ENCODE results near the gene MCOLN1.

MCOLN1 gene

GRCh38 chr19:7560255-7560654 is 37.8 kb downstream of the MCOLN1 start:
- no CpG with 5 or more reads among the region's 2 CpGs for WGBS (ENCODE audit: extremely low coverage, insufficient coverage, insufficient read length)

DNA sequence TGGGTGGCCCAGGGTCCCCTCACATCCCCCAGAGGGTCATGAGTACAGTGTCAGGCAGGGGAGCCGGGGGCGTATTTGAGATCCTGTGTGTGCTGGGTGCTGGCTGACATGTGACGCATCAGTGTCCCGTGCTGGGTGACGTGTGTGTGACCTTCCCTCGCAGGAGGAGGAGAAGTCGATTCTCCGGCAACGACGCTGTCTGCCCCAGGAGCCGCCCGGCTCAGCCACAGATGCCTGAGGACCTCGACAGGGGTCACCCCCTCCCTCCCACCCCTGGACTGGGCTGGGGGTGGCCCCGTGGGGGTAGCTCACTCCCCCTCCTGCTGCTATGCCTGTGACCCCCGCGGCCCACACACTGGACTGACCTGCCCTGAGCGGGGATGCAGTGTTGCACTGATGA is 38.9 kb downstream of the MCOLN1 start:
- no peak overlapping the region for H2AFZ ChIP-seq (ENCODE audit: insufficient read depth, low read length, poor library complexity)
- H2BK120ac ChIP-seq (ENCODE audit: insufficient read depth, low read length, poor library complexity) = no peak overlapping the region
- no peak overlapping the region for H3K14ac ChIP-seq (ENCODE audit: low read length)
- no peak overlapping the region for H3K4me3 ChIP-seq (ENCODE audit: low read depth, low read length)
- no peak overlapping the region for H3K18ac ChIP-seq (ENCODE audit: low read length)
- no peak overlapping the region for H4K91ac ChIP-seq (ENCODE audit: low read depth, low read length)
- H3K9ac ChIP-seq (ENCODE audit: low read length) = no peak overlapping the region
- H3K36me3 ChIP-seq (ENCODE audit: control insufficient read depth in 1 of 2, insufficient read depth in 2 of 2, low read length in 2 of 2) = peaks cover 39 to 40% of the 10 kb centered on the region in 2 experiments
- H2BK12ac ChIP-seq (ENCODE audit: low read length) = no peak overlapping the region
- H2BK5ac ChIP-seq (ENCODE audit: low read depth, low read length, poor library complexity) = no peak overlapping the region
- H3K27ac ChIP-seq (ENCODE audit: low read depth, low read length) = no peak overlapping the region
- H2AK5ac ChIP-seq (ENCODE audit: low read length) = no peak overlapping the region
- H3K23ac ChIP-seq (ENCODE audit: low read length) = no peak overlapping the region
- H3K4ac ChIP-seq (ENCODE audit: low read depth, low read length) = no peak overlapping the region
- peak in 1 of 2 donors; percentile 21 for DNase-seq
- H3K79me2 ChIP-seq (ENCODE audit: control insufficient read depth, insufficient read depth, low read length, poor library complexity) = no peaks in the 10 kb centered on the region
- no peaks in the 10 kb centered on the region for H3K79me1 ChIP-seq (ENCODE audit: low read length)
- no peak overlapping the region for H4K8ac ChIP-seq (ENCODE audit: low read depth, low read length)
- no CpG with 5 or more reads among the region's 17 CpGs for WGBS (ENCODE audit: extremely low coverage, insufficient coverage, insufficient read length)
- H4K12ac ChIP-seq (ENCODE audit: low read depth, low read length) = no peak overlapping the region
- no peaks in the 10 kb centered on the region for H3K4me1 ChIP-seq (ENCODE audit: control insufficient read depth in 1 of 2, insufficient read depth in 2 of 2, low read length in 2 of 2)
- H3K4me2 ChIP-seq (ENCODE audit: low read length) = no peak overlapping the region
- peaks cover 9% of the 10 kb centered on the region for H3K9me3 ChIP-seq (ENCODE audit: insufficient read depth, low read depth, low read length)
- no peaks in the 10 kb centered on the region for H3K27me3 ChIP-seq (ENCODE audit: insufficient read depth, low read length)

More at GRCh38 chr19:7560255-7560654, 37.8 kb downstream of the MCOLN1 start:
- DNase-seq = no peak
- no peak overlapping the region for H2BK12ac ChIP-seq (ENCODE audit: low read length)
- no peak overlapping the region for H3K18ac ChIP-seq (ENCODE audit: low read length)
- no peak overlapping the region for H3K27ac ChIP-seq (ENCODE audit: low read depth, low read length)
- no peak overlapping the region for H3K23ac ChIP-seq (ENCODE audit: low read length)
- H3K9ac ChIP-seq (ENCODE audit: low read length) = no peak overlapping the region
- H3K4me3 ChIP-seq (ENCODE audit: low read depth, low read length) = no peak overlapping the region
- H2AFZ ChIP-seq (ENCODE audit: insufficient read depth, low read length, poor library complexity) = no peak overlapping the region
- H4K8ac ChIP-seq (ENCODE audit: low read depth, low read length) = no peak overlapping the region
- no peak overlapping the region for H2BK120ac ChIP-seq (ENCODE audit: insufficient read depth, low read length, poor library complexity)
- H4K91ac ChIP-seq (ENCODE audit: low read depth, low read length) = no peak overlapping the region
- H3K4me1 ChIP-seq (ENCODE audit: control insufficient read depth in 1 of 2, insufficient read depth in 2 of 2, low read length in 2 of 2) = no peaks in the 10 kb centered on the region
- H3K79me2 ChIP-seq (ENCODE audit: control insufficient read depth, insufficient read depth, low read length, poor library complexity) = no peaks in the 10 kb centered on the region
- H3K27me3 ChIP-seq (ENCODE audit: insufficient read depth, low read length) = no peaks in the 10 kb centered on the region
- peaks cover 44 to 49% of the 10 kb centered on the region in 2 experiments for H3K36me3 ChIP-seq (ENCODE audit: control insufficient read depth in 1 of 2, insufficient read depth in 2 of 2, low read length in 2 of 2)
- H3K14ac ChIP-seq (ENCODE audit: low read length) = no peak overlapping the region
- H3K79me1 ChIP-seq (ENCODE audit: low read length) = no peaks in the 10 kb centered on the region
- H3K9me3 ChIP-seq (ENCODE audit: insufficient read depth, low read depth, low read length) = peaks cover 9% of the 10 kb centered on the region
- H2AK5ac ChIP-seq (ENCODE audit: low read length) = no peak overlapping the region
- no peak overlapping the region for H3K4ac ChIP-seq (ENCODE audit: low read depth, low read length)
- H2BK5ac ChIP-seq (ENCODE audit: low read depth, low read length, poor library complexity) = no peak overlapping the region
- no peak overlapping the region for H3K4me2 ChIP-seq (ENCODE audit: low read length)
- no peak overlapping the region for H4K12ac ChIP-seq (ENCODE audit: low read depth, low read length)

- no peak overlapping the region for H4K8ac ChIP-seq (ENCODE audit: low read depth, low read length)
- H2BK5ac ChIP-seq (ENCODE audit: low read depth, low read length, poor library complexity) = no peak overlapping the region
- H3K79me1 ChIP-seq (ENCODE audit: low read length) = no peaks in the 10 kb centered on the region
- H3K23ac ChIP-seq (ENCODE audit: low read length) = no peak overlapping the region
- no peak overlapping the region for H2AFZ ChIP-seq (ENCODE audit: insufficient read depth, low read length, poor library complexity)
- H3K27ac ChIP-seq (ENCODE audit: low read depth, low read length) = no peak overlapping the region
- H3K79me2 ChIP-seq (ENCODE audit: control insufficient read depth, insufficient read depth, low read length, poor library complexity) = no peaks in the 10 kb centered on the region
- H3K14ac ChIP-seq (ENCODE audit: low read length) = no peak overlapping the region
- H3K9ac ChIP-seq (ENCODE audit: low read length) = no peak overlapping the region
- H3K4me2 ChIP-seq (ENCODE audit: low read length) = no peak overlapping the region
- H3K9me3 ChIP-seq (ENCODE audit: insufficient read depth, low read depth, low read length) = peaks cover 5% of the 10 kb centered on the region
- H3K4me3 ChIP-seq (ENCODE audit: low read depth, low read length) = no peak overlapping the region
- no peaks in the 10 kb centered on the region for H3K27me3 ChIP-seq (ENCODE audit: insufficient read depth, low read length)
- no peak overlapping the region for H4K91ac ChIP-seq (ENCODE audit: low read depth, low read length)
- DNase-seq = peak in 1 of 2 donors; percentile 21
- H3K4me1 ChIP-seq (ENCODE audit: control insufficient read depth in 1 of 2, insufficient read depth in 2 of 2, low read length in 2 of 2) = no peaks in the 10 kb centered on the region
- no peak overlapping the region for H4K12ac ChIP-seq (ENCODE audit: low read depth, low read length)
- H3K4ac ChIP-seq (ENCODE audit: low read depth, low read length) = no peak overlapping the region
- peaks cover 27% of the 10 kb centered on the region in 2 experiments for H3K36me3 ChIP-seq (ENCODE audit: control insufficient read depth in 1 of 2, insufficient read depth in 2 of 2, low read length in 2 of 2)
- H2AK5ac ChIP-seq (ENCODE audit: low read length) = no peak overlapping the region
- no peak overlapping the region for H2BK12ac ChIP-seq (ENCODE audit: low read length)
- H2BK120ac ChIP-seq (ENCODE audit: insufficient read depth, low read length, poor library complexity) = no peak overlapping the region
- no peak overlapping the region for H3K18ac ChIP-seq (ENCODE audit: low read length)
- no CpG with 5 or more reads among the region's 16 CpGs for WGBS (ENCODE audit: extremely low coverage, insufficient coverage, insufficient read length)
Measured at GRCh38 chr19:7562646-7563393, 40.4 kb downstream of the MCOLN1 start.

DNA sequence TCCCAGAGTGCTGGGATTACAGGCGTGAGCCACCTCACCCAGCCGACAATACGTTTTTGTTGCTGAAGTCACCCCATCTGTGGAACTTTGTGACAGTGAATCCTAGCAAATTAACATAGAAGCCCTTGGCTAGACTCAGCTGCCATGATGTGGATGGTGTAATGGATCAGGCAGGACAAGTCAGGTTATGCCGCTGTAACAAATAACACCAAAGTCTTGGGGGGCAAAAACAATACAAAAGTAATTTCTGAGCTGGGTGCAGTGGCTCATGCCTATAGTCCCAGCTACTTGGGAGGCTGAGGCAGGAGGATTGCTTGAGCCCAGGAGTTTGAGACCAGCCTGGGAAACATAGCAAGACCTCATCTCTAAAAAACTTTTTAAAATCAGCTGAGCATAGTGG is 42.4 kb downstream of the MCOLN1 start:
- DNase-seq = no peak
- H2BK5ac ChIP-seq (ENCODE audit: low read depth, low read length, poor library complexity) = no peak overlapping the region
- H3K4ac ChIP-seq (ENCODE audit: low read depth, low read length) = no peak overlapping the region
- H3K9me3 ChIP-seq (ENCODE audit: insufficient read depth, low read depth, low read length) = no peaks in the 10 kb centered on the region
- H3K79me2 ChIP-seq (ENCODE audit: control insufficient read depth, insufficient read depth, low read length, poor library complexity) = no peaks in the 10 kb centered on the region
- H2AK5ac ChIP-seq (ENCODE audit: low read length) = no peak overlapping the region
- H3K18ac ChIP-seq (ENCODE audit: low read length) = no peak overlapping the region
- no peak overlapping the region for H2BK12ac ChIP-seq (ENCODE audit: low read length)
- H4K12ac ChIP-seq (ENCODE audit: low read depth, low read length) = no peak overlapping the region
- H3K9ac ChIP-seq (ENCODE audit: low read length) = no peak overlapping the region
- H3K79me1 ChIP-seq (ENCODE audit: low read length) = no peaks in the 10 kb centered on the region
- H3K27ac ChIP-seq (ENCODE audit: low read depth, low read length) = no peak overlapping the region
- peaks cover 15% of the 10 kb centered on the region in 2 experiments for H3K36me3 ChIP-seq (ENCODE audit: control insufficient read depth in 1 of 2, insufficient read depth in 2 of 2, low read length in 2 of 2)
- no peak overlapping the region for H4K91ac ChIP-seq (ENCODE audit: low read depth, low read length)
- no peak overlapping the region for H3K14ac ChIP-seq (ENCODE audit: low read length)
- no peaks in the 10 kb centered on the region for H3K4me1 ChIP-seq (ENCODE audit: control insufficient read depth in 1 of 2, insufficient read depth in 2 of 2, low read length in 2 of 2)
- H3K27me3 ChIP-seq (ENCODE audit: insufficient read depth, low read length) = no peaks in the 10 kb centered on the region
- H2BK120ac ChIP-seq (ENCODE audit: insufficient read depth, low read length, poor library complexity) = no peak overlapping the region
- H3K4me2 ChIP-seq (ENCODE audit: low read length) = no peak overlapping the region
- no peak overlapping the region for H3K4me3 ChIP-seq (ENCODE audit: low read depth, low read length)
- H4K8ac ChIP-seq (ENCODE audit: low read depth, low read length) = no peak overlapping the region
- H3K23ac ChIP-seq (ENCODE audit: low read length) = no peak overlapping the region
- no CpG with 5 or more reads among the region's 4 CpGs for WGBS (ENCODE audit: extremely low coverage, insufficient coverage, insufficient read length)
- no peak overlapping the region for H2AFZ ChIP-seq (ENCODE audit: insufficient read depth, low read length, poor library complexity)
